Measurements from ENCODE around the gene CECR2. TPM values are rescaled to one million over a fixed set of nuclear protein-coding genes. Genes with fewer than 3 reads are reported as not detected.
"Not testable (repeated sequence)": the region's sequence is repeated elsewhere in the genome, so short reads cannot be mapped to it uniquely, and the experiment has no call there.

Gene CECR2
- total RNA-seq, 2 experiments from 2014 or later, result not detected

- POLR2A ChIA-PET, result no interaction called here
- CTCF ChIA-PET, result interaction anchor here (0.6 kb wide), 1 partner anchor 146 kb away, joined by 4 read pairs; no protein-coding TSS in a partner anchor
These were observed 28.7 kb downstream of the CECR2 start for GRCh38 chr22:17397756-17398547.

GRCh38 chr22:17400305-17400704 is 31.0 kb downstream of the CECR2 start:
- CTCF ChIA-PET, result no interaction called here
- POLR2A ChIA-PET, result no interaction called here

GRCh38 chr22:17401728-17402127 is 32.5 kb downstream of the CECR2 start:
- POLR2A ChIA-PET, result no interaction called here
- CTCF ChIA-PET, result no interaction called here

GRCh38 chr22:17402293-17402692 is 33.0 kb downstream of the CECR2 start:
- ChIA-PET POLR2A (no interaction called here), CTCF (no interaction called here)

GRCh38 chr22:17403906-17404305 is 34.6 kb downstream of the CECR2 start:
- CTCF ChIA-PET, result interaction anchor here (1.0 to 1.1 kb wide), 2 partner anchors 15 to 17 kb away, joined by 4 read pairs; no protein-coding TSS in a partner anchor
- POLR2A ChIA-PET, result no interaction called here

- POLR2A ChIA-PET, result no interaction called here
- CTCF ChIA-PET, result no interaction called here
These were observed 38.4 kb downstream of the CECR2 start for GRCh38 chr22:17407643-17408042.

- POLR2A ChIA-PET, result no interaction called here
- CTCF ChIA-PET, result no interaction called here
These were observed 41.3 kb downstream of the CECR2 start for GRCh38 chr22:17410576-17410975.

- POLR2A ChIA-PET, result no interaction called here
- CTCF ChIA-PET, result no interaction called here
These were observed 42.0 kb downstream of the CECR2 start for GRCh38 chr22:17411213-17411612.

GRCh38 chr22:17412232-17412631 is 43.0 kb downstream of the CECR2 start:
- ChIA-PET CTCF (no interaction called here), POLR2A (no interaction called here)

- ChIA-PET CTCF (interaction anchor here (1.0 kb wide), 1 partner anchor 15 kb away, joined by 4 read pairs; no protein-coding TSS in a partner anchor), POLR2A (no interaction called here)
These were observed 49.6 kb downstream of the CECR2 start for GRCh38 chr22:17418890-17419324.

- POLR2A ChIA-PET, result no interaction called here
- CTCF ChIA-PET, result interaction anchor here (1.0 kb wide), 1 partner anchor 15 kb away, joined by 4 read pairs; no protein-coding TSS in a partner anchor
These were observed 50.1 kb downstream of the CECR2 start for GRCh38 chr22:17419348-17419747.

- ChIA-PET POLR2A (no interaction called here), CTCF (no interaction called here)
These were observed 53.6 kb downstream of the CECR2 start for GRCh38 chr22:17422736-17423343.

- ChIA-PET CTCF (no interaction called here), POLR2A (no interaction called here)
These were observed 54.4 kb downstream of the CECR2 start for GRCh38 chr22:17423616-17424015.

- POLR2A ChIA-PET, CTCF ChIA-PET: not testable (repeated sequence)
These were observed 58.3 kb downstream of the CECR2 start for GRCh38 chr22:17427528-17427927.

GRCh38 chr22:17429516-17429915 is 60.3 kb downstream of the CECR2 start:
- ChIA-PET POLR2A (no interaction called here), CTCF (no interaction called here)

- POLR2A ChIA-PET, result no interaction called here
- CTCF ChIA-PET, result interaction anchor here (0.5 to 0.6 kb wide), 2 partner anchors 9 to 678 kb away, joined by 3 read pairs; no protein-coding TSS in a partner anchor
These were observed 61.2 kb downstream of the CECR2 start for GRCh38 chr22:17430412-17430811.

GRCh38 chr22:17431179-17431578 is 61.9 kb downstream of the CECR2 start:
- POLR2A ChIA-PET, result no interaction called here
- CTCF ChIA-PET, result interaction anchor here (0.5 to 0.6 kb wide), 2 partner anchors 10 to 677 kb away, joined by 3 read pairs; no protein-coding TSS in a partner anchor

- CTCF ChIA-PET, result no interaction called here
- POLR2A ChIA-PET, result no interaction called here
These were observed 65.6 kb downstream of the CECR2 start for GRCh38 chr22:17434856-17435255.

GRCh38 chr22:17435375-17435774 is 66.1 kb downstream of the CECR2 start:
- ChIA-PET CTCF (no interaction called here), POLR2A (no interaction called here)

GRCh38 chr22:17436382-17436980 is 67.2 kb downstream of the CECR2 start:
- CTCF ChIA-PET, result no interaction called here
- POLR2A ChIA-PET, result no interaction called here

GRCh38 chr22:17436981-17437412 is 67.7 kb downstream of the CECR2 start:
- ChIA-PET CTCF (no interaction called here), POLR2A (no interaction called here)
